Thymus (tissue), 11 donors: ENCODE measurements around the gene SESN2. TPM values are rescaled to one million over a fixed set of nuclear protein-coding genes. Genes with fewer than 3 reads are reported as not detected.

Source experiments
- DNase-seq, 9 donors: peaks; one replicate each; pipeline ENCODE4 v3.0.0-alpha.2; 2013; ENCODE audit warnings: low spot score in 9 of 9, low read depth in 6 of 9, missing footprints in 1 of 9
- H3K27ac ChIP-seq, 2 donors: one replicate each; pipeline ENCODE4 v1.5.1; 2013; ENCODE audit warnings: control low read depth in 1 of 2, low read depth in 1 of 2, low read length in 1 of 2, mild to moderate bottlenecking in 1 of 2, moderate library complexity in 1 of 2
- H3K27me3 ChIP-seq, 2 donors: one replicate each; pipeline ENCODE4 v1.5.1; 2013; ENCODE audit warnings: low read length in 1 of 2; ENCODE audit not compliant: control insufficient read depth in 2 of 2, insufficient read depth in 1 of 2
- H3K36me3 ChIP-seq, 2 donors: one replicate each; pipeline ENCODE4 v1.5.1; 2013; ENCODE audit warnings: low read length in 1 of 2, mild to moderate bottlenecking in 1 of 2, moderate library complexity in 1 of 2; ENCODE audit not compliant: control insufficient read depth in 2 of 2, insufficient read depth in 2 of 2
- H3K4me1 ChIP-seq, 2 donors: one replicate each; pipeline ENCODE4 v1.5.1; 2013; ENCODE audit warnings: low read length in 2 of 2; ENCODE audit not compliant: control insufficient read depth in 2 of 2, insufficient read depth in 2 of 2
- H3K4me3 ChIP-seq, 2 donors: one replicate each; pipeline ENCODE4 v1.5.1; 2013; ENCODE audit warnings: low read length in 2 of 2, control low read depth in 1 of 2, mild to moderate bottlenecking in 1 of 2
- H3K9me3 ChIP-seq, 2 donors: one replicate each; pipeline ENCODE4 v1.5.1; 2013; ENCODE audit warnings: low read length in 1 of 2, mild to moderate bottlenecking in 1 of 2; ENCODE audit not compliant: control insufficient read depth in 2 of 2, insufficient read depth in 1 of 2
- WGBS: extraction: QIAGEN DNeasy Blood & Tissue Kit; methylation state at CpG from one replicate; pipeline ENCODE4 v1.1.7; 2013; 5-methylcytosine and 5-hydroxymethylcytosine counted together
- polyA plus RNA-seq: library from polyadenylated mRNA; stranded (reverse); fragments of 200-250 nt; gene quantifications from one replicate; pipeline ENCODE4 v1.2.3, GENCODE V29; 2013
- total RNA-seq: library from RNA; stranded (reverse); fragments of 120-200 nt; gene quantifications from one replicate; pipeline ENCODE4 v1.2.4, GENCODE V29; 2013
- donor health status: healthy.

Gene SESN2
- total and polyA plus RNA-seq, 2 donors = 4.0 to 6.7 TPM

- Histone ChIP-seq H3K36me3 (peaks cover 10 to 17% of the 10 kb centered on the region in 2 donors), H3K4me1 (peaks cover 0 to 12% of the 10 kb centered on the region in 2 donors), H3K4me3 (no peak overlapping the region), H3K27ac (no peak overlapping the region), H3K9me3 (no peaks in the 10 kb centered on the region), H3K27me3 (no peaks in the 10 kb centered on the region)
- DNase-seq = no peak
- WGBS = 98% methylated on average over 5 of the region's 5 CpGs
Observed at GRCh38 chr1:28278763-28279162, 19.4 kb downstream of the SESN2 start.

- WGBS = 98% methylated on average over 7 of the region's 7 CpGs
Observed at GRCh38 chr1:28279721-28280120, 20.4 kb downstream of the SESN2 start.

GRCh38 chr1:28280501-28280900 lies 21.2 kb downstream of the SESN2 start:
- Histone ChIP-seq H3K27ac (no peak overlapping the region), H3K9me3 (no peaks in the 10 kb centered on the region), H3K4me1 (peaks cover 0 to 12% of the 10 kb centered on the region in 2 donors), H3K27me3 (no peaks in the 10 kb centered on the region), H3K4me3 (no peak overlapping the region), H3K36me3 (peaks cover 4 to 10% of the 10 kb centered on the region in 2 donors)
- WGBS = 96% methylated on average over 8 of the region's 8 CpGs
- peak in 6 of 9 donors; percentile 19 to 65 (median 36) for DNase-seq

More at GRCh38 chr1:28279721-28280120, 20.4 kb downstream of the SESN2 start:
- Histone ChIP-seq H3K36me3 (peaks cover 4 to 12% of the 10 kb centered on the region in 2 donors), H3K27me3 (no peaks in the 10 kb centered on the region), H3K27ac (no peak overlapping the region), H3K9me3 (no peaks in the 10 kb centered on the region), H3K4me3 (no peak overlapping the region), H3K4me1 (peaks cover 0 to 12% of the 10 kb centered on the region in 2 donors)
- DNase-seq = no peak

GRCh38 chr1:28280977-28281381 lies 21.7 kb downstream of the SESN2 start:
- DNase-seq = no peak
- WGBS = 92% methylated on average over 5 of the region's 5 CpGs
- Histone ChIP-seq H3K9me3 (no peaks in the 10 kb centered on the region), H3K4me1 (peaks cover 0 to 12% of the 10 kb centered on the region in 2 donors), H3K4me3 (no peak overlapping the region), H3K36me3 (peaks cover 4 to 10% of the 10 kb centered on the region in 2 donors), H3K27me3 (no peaks in the 10 kb centered on the region), H3K27ac (no peak overlapping the region)

GRCh38 chr1:28281608-28282425 lies 22.5 kb downstream of the SESN2 start:
- 96% methylated on average over 14 of the region's 14 CpGs for WGBS
- Histone ChIP-seq H3K27ac (no peak overlapping the region), H3K4me3 (no peak overlapping the region), H3K9me3 (no peaks in the 10 kb centered on the region), H3K36me3 (peaks cover 4 to 10% of the 10 kb centered on the region in 2 donors), H3K27me3 (no peaks in the 10 kb centered on the region), H3K4me1 (peaks cover 0 to 12% of the 10 kb centered on the region in 2 donors)
- DNase-seq = no peak

GRCh38 chr1:28282426-28283407 lies 23.4 kb downstream of the SESN2 start:
- 92% methylated on average over 14 of the region's 14 CpGs for WGBS
- no peak overlapping the region for H3K27ac ChIP-seq
- peaks cover 4 to 10% of the 10 kb centered on the region in 2 donors for H3K36me3 ChIP-seq
- peaks cover 0 to 12% of the 10 kb centered on the region in 2 donors for H3K4me1 ChIP-seq
- no peak overlapping the region for H3K4me3 ChIP-seq
- H3K9me3 ChIP-seq = no peaks in the 10 kb centered on the region
- no peak for DNase-seq
- H3K27me3 ChIP-seq = no peaks in the 10 kb centered on the region

- Histone ChIP-seq H3K27ac (no peak overlapping the region), H3K4me1 (no peaks in the 10 kb centered on the region), H3K27me3 (no peaks in the 10 kb centered on the region), H3K9me3 (no peaks in the 10 kb centered on the region), H3K36me3 (peaks cover 0 to 5% of the 10 kb centered on the region in 2 donors), H3K4me3 (no peak overlapping the region)
- no peak for DNase-seq
- WGBS = 10% methylated on average over 2 of the region's 2 CpGs
Observed at GRCh38 chr1:28286111-28286510, 26.8 kb downstream of the SESN2 start.

GRCh38 chr1:28288487-28288886 lies 29.2 kb downstream of the SESN2 start:
- WGBS = 93% methylated on average over 8 of the region's 8 CpGs
- no peak overlapping the region for H3K27ac ChIP-seq
- H3K36me3 ChIP-seq = no peaks in the 10 kb centered on the region
- no peaks in the 10 kb centered on the region for H3K27me3 ChIP-seq
- H3K4me3 ChIP-seq = no peak overlapping the region
- no peak for DNase-seq
- H3K9me3 ChIP-seq = no peaks in the 10 kb centered on the region
- H3K4me1 ChIP-seq = no peaks in the 10 kb centered on the region

GRCh38 chr1:28290851-28291250 lies 31.5 kb downstream of the SESN2 start:
- DNase-seq = no peak
- no peaks in the 10 kb centered on the region for H3K4me1 ChIP-seq
- H3K36me3 ChIP-seq = no peaks in the 10 kb centered on the region
- no peak overlapping the region for H3K4me3 ChIP-seq
- no peak overlapping the region for H3K27ac ChIP-seq
- WGBS = 96% methylated on average over 2 of the region's 2 CpGs
- no peaks in the 10 kb centered on the region for H3K27me3 ChIP-seq
- no peaks in the 10 kb centered on the region for H3K9me3 ChIP-seq
